Trophoblast cell (in vitro differentiated cells and primary cell): Measurements from ENCODE around the gene RPL26.

Experiments
- DNase-seq, 2 donors: peaks; one replicate each; pipeline ENCODE4 v3.0.0-alpha.2; 2016
- H2AFZ ChIP-seq: 2 replicates; pipeline ENCODE4 v1.6.1; 2013; ENCODE audit warnings: low read length, moderate library complexity, mild to moderate bottlenecking; ENCODE audit not compliant: insufficient read depth, poor library complexity
- H2AK5ac ChIP-seq: 2 replicates; pipeline ENCODE4 v1.6.1; 2013; ENCODE audit warnings: mild to moderate bottlenecking, low read length
- H2BK120ac ChIP-seq: 2 replicates; pipeline ENCODE4 v1.6.1; 2013; ENCODE audit warnings: low read length, mild to moderate bottlenecking, moderate library complexity; ENCODE audit not compliant: insufficient read depth, poor library complexity
- H2BK12ac ChIP-seq: 2 replicates; pipeline ENCODE4 v1.6.1; 2013; ENCODE audit warnings: mild to moderate bottlenecking, low read length, moderate library complexity
- H2BK5ac ChIP-seq: 2 replicates; pipeline ENCODE4 v1.6.1; 2013; ENCODE audit warnings: low read length, low read depth, moderate library complexity, mild to moderate bottlenecking; ENCODE audit not compliant: poor library complexity
- H3K14ac ChIP-seq: 2 replicates; pipeline ENCODE4 v1.6.1; 2013; ENCODE audit warnings: mild to moderate bottlenecking, low read length
- H3K18ac ChIP-seq: 2 replicates; pipeline ENCODE4 v1.6.1; 2013; ENCODE audit warnings: mild to moderate bottlenecking, low read length
- H3K23ac ChIP-seq: 2 replicates; pipeline ENCODE4 v1.6.1; 2013; ENCODE audit warnings: low read length
- H3K27ac ChIP-seq: 2 replicates; pipeline ENCODE4 v1.5.1; 2013; ENCODE audit warnings: low read depth, mild to moderate bottlenecking, inconsistent platforms, low read length, moderate library complexity
- H3K27me3 ChIP-seq: 2 replicates; pipeline ENCODE4 v1.6.1; 2013; ENCODE audit warnings: inconsistent platforms, mild to moderate bottlenecking, low read length, moderate library complexity; ENCODE audit not compliant: insufficient read depth
- H3K36me3 ChIP-seq, 2 experiments: 1 replicate in 1 of 2; 2 replicates in 1 of 2; pipeline ENCODE4 v1.6.1; 2013; ENCODE audit warnings: low read length in 2 of 2, mild to moderate bottlenecking in 2 of 2, moderate library complexity in 1 of 2; ENCODE audit not compliant: insufficient read depth in 2 of 2, control insufficient read depth in 1 of 2
- H3K4ac ChIP-seq: 2 replicates; pipeline ENCODE4 v1.6.1; 2013; ENCODE audit warnings: low read depth, mild to moderate bottlenecking, low read length, moderate library complexity
- H3K4me1 ChIP-seq, 2 experiments: 1 replicate in 1 of 2; 2 replicates in 1 of 2; pipeline ENCODE4 v1.6.1; 2013; ENCODE audit warnings: low read length in 2 of 2, mild to moderate bottlenecking in 2 of 2, moderate library complexity in 1 of 2; ENCODE audit not compliant: insufficient read depth in 2 of 2, control insufficient read depth in 1 of 2
- H3K4me2 ChIP-seq: 2 replicates; pipeline ENCODE4 v1.6.1; 2013; ENCODE audit warnings: inconsistent platforms, mild to moderate bottlenecking, low read length, moderate library complexity
- H3K4me3 ChIP-seq: 2 replicates; pipeline ENCODE4 v1.5.1; 2013; ENCODE audit warnings: mild to moderate bottlenecking, low read depth, low read length, inconsistent platforms
- H3K79me1 ChIP-seq: one replicate; pipeline ENCODE4 v1.6.1; 2013; ENCODE audit warnings: low read length
- H3K79me2 ChIP-seq: 2 replicates; pipeline ENCODE4 v1.6.1; 2013; ENCODE audit warnings: low read length, mild to moderate bottlenecking; ENCODE audit not compliant: control insufficient read depth, insufficient read depth, poor library complexity
- H3K9ac ChIP-seq: 2 replicates; pipeline ENCODE4 v1.6.1; 2013; ENCODE audit warnings: mild to moderate bottlenecking, low read length
- H3K9me3 ChIP-seq: 2 replicates; pipeline ENCODE4 v1.6.1; 2013; ENCODE audit warnings: low read depth, mild to moderate bottlenecking, control low read depth, inconsistent platforms, low read length; ENCODE audit not compliant: insufficient read depth
- H4K12ac ChIP-seq: 2 replicates; pipeline ENCODE4 v1.6.1; 2013; ENCODE audit warnings: low read depth, mild to moderate bottlenecking, low read length, moderate library complexity
- H4K8ac ChIP-seq: 2 replicates; pipeline ENCODE4 v1.6.1; 2013; ENCODE audit warnings: low read depth, mild to moderate bottlenecking, low read length, moderate library complexity
- H4K91ac ChIP-seq: one replicate; pipeline ENCODE4 v1.6.1; 2013; ENCODE audit warnings: low read depth, mild to moderate bottlenecking, low read length, moderate library complexity
- WGBS: extraction: QIAGEN DNeasy Blood & Tissue Kit; methylation state at CpG from one replicate; pipeline ENCODE4 v1.1.7; 2013; ENCODE audit warnings: missing lambda C conversion rate; ENCODE audit not compliant: insufficient read length, insufficient coverage; ENCODE audit errors: extremely low coverage; 5-methylcytosine and 5-hydroxymethylcytosine counted together

RPL26 gene

DNA sequence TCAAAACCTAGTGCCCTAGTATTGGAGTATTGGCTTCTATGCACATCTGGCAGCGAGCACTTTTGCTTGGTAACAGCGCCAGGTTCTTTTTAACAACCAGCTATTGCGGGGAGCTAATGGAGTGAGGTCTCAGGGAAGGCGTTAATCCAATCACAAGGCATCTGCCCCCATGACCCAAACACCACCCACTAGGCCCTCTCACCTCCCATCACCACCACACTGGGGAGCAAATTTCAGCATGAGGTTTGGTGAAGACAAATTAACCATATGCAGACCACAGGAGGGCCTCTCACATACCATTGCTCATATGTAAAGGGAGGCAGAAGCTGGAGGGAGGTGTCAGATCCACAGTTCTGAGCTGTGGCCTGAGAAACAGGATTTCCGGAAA, 44.2 kb downstream of the RPL26 start:
- H3K4me1 ChIP-seq, result peaks cover 3% of the 10 kb centered on the region in 2 experiments
- H3K4me3 ChIP-seq, result no peak overlapping the region
- no peak overlapping the region for H3K23ac ChIP-seq
- H3K79me2 ChIP-seq, result no peaks in the 10 kb centered on the region
- no peak overlapping the region for H4K91ac ChIP-seq
- H3K14ac ChIP-seq, result no peak overlapping the region
- H3K4ac ChIP-seq, result no peak overlapping the region
- no peaks in the 10 kb centered on the region for H3K27me3 ChIP-seq
- DNase-seq, result no peak
- H2BK5ac ChIP-seq, result no peak overlapping the region
- H4K8ac ChIP-seq, result no peak overlapping the region
- H3K18ac ChIP-seq, result no peak overlapping the region
- no peak overlapping the region for H2AFZ ChIP-seq
- no peak overlapping the region for H2AK5ac ChIP-seq
- no peak overlapping the region for H3K27ac ChIP-seq
- WGBS, result no CpG with 5 or more reads among the region's 5 CpGs
- H3K9ac ChIP-seq, result no peak overlapping the region
- no peak overlapping the region for H4K12ac ChIP-seq
- H2BK12ac ChIP-seq, result no peak overlapping the region
- peaks cover 2% of the 10 kb centered on the region for H3K9me3 ChIP-seq
- H2BK120ac ChIP-seq, result no peak overlapping the region
- H3K36me3 ChIP-seq, result no peaks in the 10 kb centered on the region
- no peak overlapping the region for H3K4me2 ChIP-seq
- no peaks in the 10 kb centered on the region for H3K79me1 ChIP-seq

DNA sequence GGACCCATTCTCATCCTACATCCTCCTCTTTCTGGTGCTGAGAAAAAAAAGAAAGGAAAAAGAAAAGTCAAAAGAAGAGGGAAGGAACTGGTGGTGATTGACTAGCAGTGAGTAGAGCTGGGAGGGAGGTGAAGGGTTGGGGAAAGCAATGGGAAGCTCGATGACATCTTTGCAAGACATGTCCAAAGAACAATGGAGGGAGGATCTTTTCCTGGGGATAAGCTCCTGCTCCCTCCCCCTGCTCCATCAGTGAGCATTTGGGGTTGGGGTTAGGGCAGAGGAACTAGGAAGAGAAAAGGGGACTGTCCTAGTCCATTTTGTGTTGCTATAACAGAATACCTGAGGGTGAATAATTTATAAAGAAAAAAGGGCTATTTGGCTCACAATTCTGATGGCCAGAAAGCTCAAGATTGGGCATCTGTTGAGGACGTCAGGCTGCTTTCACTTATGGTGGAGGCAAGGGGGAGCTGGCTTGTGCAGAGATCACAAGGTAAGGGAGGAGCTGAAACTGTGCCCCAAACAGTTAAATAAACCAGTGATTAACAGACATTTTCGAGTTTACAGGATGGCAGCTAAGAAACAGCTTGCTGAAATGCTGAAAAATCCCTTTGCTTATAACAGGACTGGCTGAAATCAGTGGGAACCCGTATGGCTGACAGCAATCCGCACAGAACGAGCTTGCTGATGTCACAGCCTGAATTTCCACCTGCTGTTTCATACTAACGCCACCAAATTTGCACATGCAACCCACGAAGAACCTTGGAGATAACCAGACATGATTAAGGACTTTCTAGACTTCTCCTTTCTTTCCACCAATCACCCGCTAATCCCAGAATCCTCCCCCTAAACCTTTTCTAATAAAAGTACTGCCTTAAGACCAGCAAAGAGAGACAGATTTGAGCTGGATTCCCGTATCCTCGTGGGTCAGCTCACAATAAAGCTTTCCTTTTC, 44.9 kb downstream of the RPL26 start:
- H3K14ac ChIP-seq, result no peak overlapping the region

DNA sequence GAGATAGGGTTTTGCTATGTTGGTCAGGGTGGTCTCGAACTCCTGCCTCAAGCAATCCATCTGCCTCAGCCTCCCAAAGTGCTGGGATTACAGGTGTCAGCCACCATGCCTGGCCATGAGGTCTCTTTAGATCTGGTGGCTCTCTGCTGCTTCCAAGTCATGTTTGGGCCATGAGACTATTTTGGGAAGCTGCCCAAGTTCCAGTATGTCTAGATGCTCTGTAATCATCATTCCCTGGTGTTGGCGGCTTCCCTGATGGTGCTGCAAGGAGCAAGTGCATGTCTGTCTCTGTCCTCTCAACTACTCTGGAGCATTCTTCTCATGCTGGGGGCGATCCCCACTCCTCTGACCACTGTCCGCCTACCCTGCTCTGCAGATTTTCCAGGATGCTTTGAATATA, 49.7 kb downstream of the RPL26 start:
- no peak overlapping the region for H4K91ac ChIP-seq
- H3K14ac ChIP-seq, result no peak overlapping the region
- H3K4me2 ChIP-seq, result no peak overlapping the region
- no peak overlapping the region for H4K8ac ChIP-seq
- H3K79me1 ChIP-seq, result no peaks in the 10 kb centered on the region
- H3K4me3 ChIP-seq, result no peak overlapping the region
- no peak overlapping the region for H2AK5ac ChIP-seq
- H3K36me3 ChIP-seq, result no peaks in the 10 kb centered on the region
- H2AFZ ChIP-seq, result no peak overlapping the region
- H3K4me1 ChIP-seq, result peaks cover 3 to 6% of the 10 kb centered on the region in 2 experiments
- no peak overlapping the region for H3K23ac ChIP-seq
- no peaks in the 10 kb centered on the region for H3K9me3 ChIP-seq
- no peak overlapping the region for H3K27ac ChIP-seq
- H2BK120ac ChIP-seq, result no peak overlapping the region
- H2BK12ac ChIP-seq, result no peak overlapping the region
- no peaks in the 10 kb centered on the region for H3K27me3 ChIP-seq
- H3K79me2 ChIP-seq, result no peaks in the 10 kb centered on the region
- no peak overlapping the region for H4K12ac ChIP-seq
- H3K18ac ChIP-seq, result no peak overlapping the region
- H3K4ac ChIP-seq, result no peak overlapping the region
- DNase-seq, result peak in 1 of 2 donors; percentile 34
- H2BK5ac ChIP-seq, result no peak overlapping the region
- no peak overlapping the region for H3K9ac ChIP-seq
- no CpG with 5 or more reads among the region's 4 CpGs for WGBS

More for the DNA sequence above, 44.9 kb downstream of the RPL26 start:
- H3K9ac ChIP-seq, result no peak overlapping the region
- no peak overlapping the region for H3K4ac ChIP-seq
- H4K8ac ChIP-seq, result no peak overlapping the region
- H3K23ac ChIP-seq, result no peak overlapping the region
- no peak overlapping the region for H2BK12ac ChIP-seq
- H3K27me3 ChIP-seq, result no peaks in the 10 kb centered on the region
- H3K36me3 ChIP-seq, result no peaks in the 10 kb centered on the region
- peak; percentile 16 to 46 for DNase-seq
- no peak overlapping the region for H2AK5ac ChIP-seq
- no peak overlapping the region for H3K4me3 ChIP-seq
- H4K12ac ChIP-seq, result no peak overlapping the region
- H3K9me3 ChIP-seq, result peaks cover 2% of the 10 kb centered on the region
- WGBS, result no CpG with 5 or more reads among the region's 11 CpGs
- no peak overlapping the region for H2AFZ ChIP-seq
- H3K4me2 ChIP-seq, result no peak overlapping the region
- no peaks in the 10 kb centered on the region for H3K79me2 ChIP-seq
- H4K91ac ChIP-seq, result no peak overlapping the region
- no peak overlapping the region for H2BK5ac ChIP-seq
- H3K4me1 ChIP-seq, result peaks cover 3% of the 10 kb centered on the region in 2 experiments
- H3K18ac ChIP-seq, result no peak overlapping the region
- H3K27ac ChIP-seq, result no peak overlapping the region
- H2BK120ac ChIP-seq, result no peak overlapping the region
- no peaks in the 10 kb centered on the region for H3K79me1 ChIP-seq

DNA sequence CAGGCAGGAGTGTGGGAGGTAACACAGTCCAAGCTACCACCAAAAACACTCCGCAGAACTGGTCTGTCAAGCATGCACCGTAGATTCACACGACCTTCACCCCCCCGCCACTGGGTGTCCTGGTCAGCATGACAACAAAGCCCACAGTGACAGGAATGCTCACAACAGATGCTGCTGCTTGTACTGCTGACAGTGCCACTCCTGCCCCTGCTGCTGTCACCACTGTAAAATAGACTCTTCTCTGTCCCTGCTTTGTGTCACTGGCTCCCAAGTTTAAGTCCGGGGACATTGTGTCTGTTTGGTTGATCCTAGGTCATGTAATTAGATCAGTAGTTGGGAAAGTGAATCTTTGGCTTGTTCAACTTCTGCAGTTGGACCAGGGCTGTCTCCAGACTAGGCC, 50.3 kb downstream of the RPL26 start:
- no peak overlapping the region for H3K4ac ChIP-seq
- H3K9ac ChIP-seq, result no peak overlapping the region
- no peaks in the 10 kb centered on the region for H3K9me3 ChIP-seq
- no peak overlapping the region for H3K27ac ChIP-seq
- no peaks in the 10 kb centered on the region for H3K79me1 ChIP-seq
- peaks cover 3 to 6% of the 10 kb centered on the region in 2 experiments for H3K4me1 ChIP-seq
- no peaks in the 10 kb centered on the region for H3K36me3 ChIP-seq
- H3K18ac ChIP-seq, result no peak overlapping the region
- no peaks in the 10 kb centered on the region for H3K27me3 ChIP-seq
- no peaks in the 10 kb centered on the region for H3K79me2 ChIP-seq
- no peak overlapping the region for H4K91ac ChIP-seq
- no peak overlapping the region for H3K4me2 ChIP-seq
- WGBS, result no CpG with 5 or more reads among the region's 5 CpGs
- H3K23ac ChIP-seq, result no peak overlapping the region
- no peak overlapping the region for H4K12ac ChIP-seq
- no peak overlapping the region for H2BK12ac ChIP-seq
- H2AK5ac ChIP-seq, result no peak overlapping the region
- H3K14ac ChIP-seq, result no peak overlapping the region
- H4K8ac ChIP-seq, result no peak overlapping the region
- peak; percentile 38 to 74 for DNase-seq
- H2BK120ac ChIP-seq, result no peak overlapping the region
- no peak overlapping the region for H2AFZ ChIP-seq
- H2BK5ac ChIP-seq, result no peak overlapping the region
- no peak overlapping the region for H3K4me3 ChIP-seq
